Liver (tissue), 9 donors: Measurements from ENCODE around the gene CHD3. TPM values are rescaled to one million over a fixed set of nuclear protein-coding genes. Genes with fewer than 3 reads are reported as not detected.

Source experiments
- DNase-seq: peaks from one replicate; pipeline ENCODE4 v3.0.0-alpha.2; 2017; ENCODE audit warnings: low spot score
- H3K27ac ChIP-seq, 2 donors: one replicate each; pipeline ENCODE4 v1.7.0; 2013; ENCODE audit warnings: inconsistent platforms in 2 of 2, low read length in 2 of 2, control low read depth in 1 of 2, low read depth in 1 of 2, mild to moderate bottlenecking in 1 of 2
- H3K27me3 ChIP-seq, 4 donors: one replicate each; pipeline versions ENCODE4 v1.6.1 to v1.7.0; 2013; ENCODE audit warnings: low read length in 3 of 4, inconsistent platforms in 1 of 4, mild to moderate bottlenecking in 1 of 4, moderate library complexity in 1 of 4; ENCODE audit not compliant: control insufficient read depth in 4 of 4, insufficient read depth in 4 of 4
- H3K36me3 ChIP-seq, 4 donors: one replicate each; pipeline versions ENCODE4 v1.6.1 to v1.7.0; 2013; ENCODE audit warnings: low read length in 3 of 4, mild to moderate bottlenecking in 3 of 4, low read depth in 1 of 4, moderate library complexity in 1 of 4; ENCODE audit not compliant: control insufficient read depth in 4 of 4, insufficient read depth in 3 of 4
- H3K4me1 ChIP-seq, 4 donors: one replicate each; pipeline versions ENCODE4 v1.6.1 to v1.7.0; 2013; ENCODE audit warnings: low read length in 3 of 4, mild to moderate bottlenecking in 3 of 4, moderate library complexity in 1 of 4; ENCODE audit not compliant: control insufficient read depth in 4 of 4, insufficient read depth in 4 of 4
- H3K4me3 ChIP-seq, 3 donors: one replicate each; pipeline versions ENCODE4 v1.6.1 to v1.7.0; 2013; ENCODE audit warnings: low read length in 3 of 3, control low read depth in 1 of 3, low read depth in 1 of 3, mild to moderate bottlenecking in 1 of 3
- H3K9ac ChIP-seq, 2 donors: one replicate each; pipeline ENCODE4 v1.7.0; 2013; ENCODE audit warnings: low read length in 2 of 2, mild to moderate bottlenecking in 2 of 2, moderate library complexity in 2 of 2, control low read depth in 1 of 2, low read depth in 1 of 2
- H3K9me3 ChIP-seq, 4 donors: one replicate each; pipeline versions ENCODE4 v1.6.1 to v1.7.0; 2013; ENCODE audit warnings: low read length in 3 of 4; ENCODE audit not compliant: control insufficient read depth in 4 of 4
- ATF3 ChIP-seq: IDR thresholded peaks from 2 replicates; pipeline ENCODE4 v1.6.1; 2016; ENCODE audit warnings: antibody characterized with exemption
- CTCF ChIP-seq: fragments of 150-350 bp; IDR thresholded peaks from 2 replicates; pipeline ENCODE4 v1.5.1; 2017; ENCODE audit warnings: improper control_type of control experiment, low read depth, low read length; ENCODE audit not compliant: missing input control
- EGR1 ChIP-seq, 2 donors: IDR thresholded peaks; 2 replicates each; pipeline ENCODE4 v1.6.1; 2016 to 2018; ENCODE audit warnings: antibody characterized with exemption in 2 of 2, low read depth in 2 of 2
- HNF4A ChIP-seq, 2 donors: conservative IDR thresholded peaks; 2 replicates each; pipeline ENCODE4 v1.6.1; 2016; ENCODE audit warnings: antibody characterized with exemption in 2 of 2, mild to moderate bottlenecking in 2 of 2
- HNF4G ChIP-seq: IDR thresholded peaks from 2 replicates; pipeline ENCODE4 v1.6.1; 2016; ENCODE audit warnings: antibody characterized with exemption
- JUND ChIP-seq, 2 donors: IDR thresholded peaks; 2 replicates each; pipeline ENCODE4 v1.6.1; 2016; ENCODE audit warnings: antibody characterized with exemption in 2 of 2
- MAX ChIP-seq: IDR thresholded peaks from 2 replicates; pipeline ENCODE4 v1.6.1; 2016; ENCODE audit warnings: antibody characterized with exemption
- NR2F2 ChIP-seq: IDR thresholded peaks from 2 replicates; pipeline ENCODE4 v1.6.1; 2016; ENCODE audit warnings: antibody characterized with exemption
- RAD21 ChIP-seq, 2 donors: IDR thresholded peaks; 2 replicates each; pipeline ENCODE4 v1.6.1; 2016; ENCODE audit warnings: antibody characterized with exemption in 2 of 2, mild to moderate bottlenecking in 2 of 2
- REST ChIP-seq: IDR thresholded peaks from 2 replicates; pipeline ENCODE4 v1.6.1; 2016; ENCODE audit warnings: antibody characterized with exemption, mild to moderate bottlenecking
- RXRA ChIP-seq, 2 donors: IDR thresholded peaks; 2 replicates each; pipeline ENCODE4 v1.6.1; 2017 to 2018; ENCODE audit warnings: antibody characterized with exemption in 2 of 2, mild to moderate bottlenecking in 1 of 2
- SP1 ChIP-seq: IDR thresholded peaks from 2 replicates; pipeline ENCODE4 v1.6.1; 2018; ENCODE audit warnings: antibody characterized with exemption, mild to moderate bottlenecking
- TAF1 ChIP-seq: conservative IDR thresholded peaks from 2 replicates; pipeline ENCODE4 v1.6.1; 2016; ENCODE audit warnings: antibody characterized with exemption, mild to moderate bottlenecking
- YY1 ChIP-seq: IDR thresholded peaks from 2 replicates; pipeline ENCODE4 v1.6.1; 2016; ENCODE audit warnings: antibody characterized with exemption, mild to moderate bottlenecking
- ZBTB33 ChIP-seq: IDR thresholded peaks from 2 replicates; pipeline ENCODE4 v1.6.1; 2016; ENCODE audit warnings: antibody characterized with exemption
- WGBS: extraction: QIAGEN DNeasy Blood & Tissue Kit; methylation state at CpG from one replicate; pipeline ENCODE4 v1.1.7; 2013; 5-methylcytosine and 5-hydroxymethylcytosine counted together
- polyA plus RNA-seq, 2 donors: library from polyadenylated mRNA; stranded (reverse) in 1 of 2; unstranded in 1 of 2; fragments of 200-250 nt in 1 of 2; fragments of >200 nt in 1 of 2; fragmentation: Nextera tagmentation in 1 of 2; extraction: Ambion mirVana in 1 of 2; gene quantifications; one replicate each; pipeline versions ENCODE4 v1.2.1 to v1.2.3, GENCODE V29; 2013 to 2015
- total RNA-seq, 2 donors: library from RNA; depleted of rRNA; stranded (reverse); fragments of >200 nt; gene quantifications; one replicate each; pipeline ENCODE4 v1.2.3, GENCODE V29; 2014
- donor health status: healthy.
- donor health status: healthy.
- donor health status: healthy.
- donor health status: healthy.
- donor health status: healthy.

CHD3 gene
- 10 to 100 TPM; 11.0 to 14.4 TPM for total RNA-seq
- 1 to 10 TPM; 1.9 to 3.4 TPM for polyA plus RNA-seq

GRCh38 chr17:7888184-7888920, at the start of gene CHD3:
Gene CHD3 (plus strand): TSS chr17:7888789. CDS start chr17:7889001, 212 bp downstream.
- H3K9me3 ChIP-seq = no peaks in the 10 kb centered on the region
- no peak for DNase-seq
- no peaks in the 10 kb centered on the region for H3K27me3 ChIP-seq
- H3K4me1 ChIP-seq = peaks cover 9 to 46% (median 42%) of the 10 kb centered on the region in 4 donors
- H3K36me3 ChIP-seq = no peaks in the 10 kb centered on the region
- H3K4me3 ChIP-seq = peak within 1 kb of the TSS; percentile 32 to 59 (median 44)
- WGBS = 67% methylated on average over 18 of the region's 18 CpGs
- no peak for TF ChIP-seq CTCF
- peak; percentile 25 for TF ChIP-seq SP1
- no peak for TF ChIP-seq MAX
- no peak for TF ChIP-seq TAF1
- no peak for TF ChIP-seq HNF4A (conservative IDR thresholded peaks at IDR 0.05)
- TF ChIP-seq ZBTB33 = no peak
- peak; percentile 44 for TF ChIP-seq NR2F2
- TF ChIP-seq EGR1 (IDR thresholded peaks at IDR 0.05; ENCODE audit: low read depth in 2 of 2) = no peak
- no peak for TF ChIP-seq HNF4G
- peak within 1 kb of the TSS; percentile 72 to 89 for H3K27ac ChIP-seq
- H3K9ac ChIP-seq = peak within 1 kb of the TSS; percentile 10 to 78

- no peak overlapping the region for H3K4me3 ChIP-seq
- no peak for DNase-seq
- 64% methylated on average over 6 of the region's 6 CpGs for WGBS
- no peak for TF ChIP-seq TAF1
- TF ChIP-seq RXRA (IDR thresholded peaks at IDR 0.05) = no peak
- TF ChIP-seq MAX = no peak
- TF ChIP-seq NR2F2 = no peak
- no peak for TF ChIP-seq JUND (IDR thresholded peaks at IDR 0.05)
- TF ChIP-seq HNF4G = no peak
- TF ChIP-seq ZBTB33 = no peak
- TF ChIP-seq REST = no peak
- TF ChIP-seq YY1 = no peak
- no peak for TF ChIP-seq ATF3
- TF ChIP-seq EGR1 (IDR thresholded peaks at IDR 0.05; ENCODE audit: low read depth in 2 of 2) = no peak
- TF ChIP-seq SP1 = no peak
- no peak for TF ChIP-seq RAD21 (IDR thresholded peaks at IDR 0.05)
- H3K9ac ChIP-seq = peak overlapping the region in 1 of 2 donors; percentile 37
- no peaks in the 10 kb centered on the region for H3K9me3 ChIP-seq
- H3K4me1 ChIP-seq = peaks cover 3 to 63% (median 42%) of the 10 kb centered on the region in 4 donors
- peak overlapping the region; percentile 77 to 99 for H3K27ac ChIP-seq
- no peaks in the 10 kb centered on the region for H3K27me3 ChIP-seq
- H3K36me3 ChIP-seq = no peaks in the 10 kb centered on the region
Observed at GRCh38 chr17:7839190-7839875, 49.3 kb upstream of the CHD3 start.
